H1 (cell line): ENCODE results near the gene ADAD1. TPM values are rescaled to one million over a fixed set of nuclear protein-coding genes. Genes with fewer than 3 reads are reported as not detected.

Experiments used
- CTCF ChIA-PET: fragments of 300-600 bp; sonication (Branson Sonifier 250); formaldehyde crosslinking; loops from one replicate; lab custom pipeline; 2021; ENCODE audit not compliant: partially characterized antibody; lab: Charles Lee
- POLR2A ChIA-PET: fragments of 300-600 bp; sonication (Branson Sonifier 250); formaldehyde crosslinking; loops from one replicate; lab custom pipeline; 2021; ENCODE audit warnings: inconsistent platforms; ENCODE audit not compliant: partially characterized antibody; lab: Charles Lee
- DNase-seq, 2 experiments: peaks; one replicate each; pipeline versions ENCODE4 v3.0.0 to v3.0.0-alpha.2; 2010 to 2022; ENCODE audit warnings: low spot score in 2 of 2, low read depth in 1 of 2, mixed read lengths in 1 of 2
- FAIRE-seq: peaks from 2 replicates; lab custom pipeline; 2011; peaks lifted over from hg19 to GRCh38; lab: Jason Lieb, UNC
- H2AFZ ChIP-seq: 2 replicates; pipeline ENCODE4 v1.8.1; 2012; ENCODE audit warnings: low read length, inconsistent platforms
- H2AK5ac ChIP-seq: 2 replicates; pipeline ENCODE4 v1.6.1; 2013; ENCODE audit warnings: low read depth, low read length
- H2BK120ac ChIP-seq: replicated peaks from 2 replicates; pipeline ENCODE3; 2013; ENCODE audit warnings: low read depth, low read length, inconsistent platforms
- H2BK12ac ChIP-seq: 2 replicates; pipeline ENCODE4 v1.6.1; 2013; ENCODE audit warnings: low read depth, low read length
- H2BK15ac ChIP-seq: 2 replicates; pipeline ENCODE4 v1.6.1; 2013; ENCODE audit warnings: low read length
- H2BK20ac ChIP-seq: 2 replicates; pipeline ENCODE4 v1.6.1; 2013; ENCODE audit warnings: low read length
- H2BK5ac ChIP-seq: 2 replicates; pipeline ENCODE4 v1.6.1; 2013; ENCODE audit warnings: low read depth, low read length
- H3K14ac ChIP-seq: 2 replicates; pipeline ENCODE4 v1.6.1; 2013; ENCODE audit warnings: inconsistent platforms; ENCODE audit not compliant: insufficient read length
- H3K18ac ChIP-seq: 2 replicates; pipeline ENCODE4 v1.6.1; 2013; ENCODE audit warnings: low read length; ENCODE audit errors: extremely low read depth
- H3K23ac ChIP-seq: 2 replicates; pipeline ENCODE4 v1.6.1; 2013; ENCODE audit warnings: inconsistent platforms; ENCODE audit not compliant: insufficient read length
- H3K23me2 ChIP-seq: 2 replicates; pipeline ENCODE4 v1.6.1; 2013; ENCODE audit warnings: low read depth, low read length
- H3K27ac ChIP-seq: 2 replicates; pipeline ENCODE4 v1.6.1; 2011; ENCODE audit warnings: low read depth, low read length, inconsistent platforms
- H3K27me3 ChIP-seq, 4 experiments: replicated peaks in 1 of 4; 1 replicate in 1 of 4; 2 replicates in 3 of 4; pipeline versions ENCODE4 v1.6.1 to v1.8.1; 2011 to 2013; ENCODE audit warnings: low read length in 3 of 4, mild to moderate bottlenecking in 3 of 4, inconsistent platforms in 2 of 4, mixed read lengths in 2 of 4, moderate library complexity in 1 of 4; ENCODE audit not compliant: control insufficient read depth in 3 of 4, insufficient read depth in 3 of 4; ENCODE audit errors: extremely low read depth in 1 of 4
- H3K36me3 ChIP-seq, 4 experiments: 2 replicates each; pipeline versions ENCODE4 v1.6.1 to v1.8.1; 2011 to 2013; ENCODE audit warnings: mild to moderate bottlenecking in 4 of 4, low read length in 3 of 4, moderate library complexity in 2 of 4, control low read depth in 1 of 4, inconsistent platforms in 1 of 4; ENCODE audit not compliant: insufficient read depth in 4 of 4, control insufficient read depth in 2 of 4
- H3K4ac ChIP-seq: replicated peaks from 2 replicates; pipeline ENCODE3; 2013; ENCODE audit warnings: low read length, low read depth, mixed read lengths, inconsistent platforms; ENCODE audit not compliant: insufficient read length
- H3K4me1 ChIP-seq, 4 experiments: replicated peaks in 1 of 4; 1 replicate in 1 of 4; 2 replicates in 3 of 4; pipeline versions ENCODE4 v1.6.1 to v1.8.1; 2011 to 2013; ENCODE audit warnings: low read length in 3 of 4, inconsistent platforms in 2 of 4, mixed read lengths in 1 of 4; ENCODE audit not compliant: insufficient read depth in 4 of 4, control insufficient read depth in 3 of 4
- H3K4me2 ChIP-seq, 2 experiments: 2 replicates each; pipeline versions ENCODE4 v1.6.1 to v1.8.1; 2011 to 2013; ENCODE audit warnings: low read depth in 2 of 2, low read length in 2 of 2, control low read depth in 1 of 2, inconsistent platforms in 1 of 2, mild to moderate bottlenecking in 1 of 2; ENCODE audit not compliant: insufficient read depth in 1 of 2
- H3K4me3 ChIP-seq, 4 experiments: fragments of 200-600, 300-600 bp in 1 of 4; sonication (generic), shearing (Covaris generic), sonication (Bioruptor Twin) in 1 of 4; 2 replicates each; pipeline versions ENCODE4 v1.5.1 to v1.8.1; 2011 to 2016; ENCODE audit warnings: low read length in 4 of 4, low read depth in 3 of 4, control low read depth in 2 of 4, inconsistent platforms in 2 of 4, mild to moderate bottlenecking in 2 of 4, mixed read lengths in 1 of 4, moderate library complexity in 1 of 4; ENCODE audit not compliant: insufficient read depth in 2 of 4; ENCODE audit errors: extremely low read depth in 1 of 4
- H3K56ac ChIP-seq: replicated peaks from 2 replicates; pipeline ENCODE3; 2013; ENCODE audit warnings: low read depth, mild to moderate bottlenecking, mixed read lengths, low read length, inconsistent platforms; ENCODE audit not compliant: insufficient read length
- H3K79me1 ChIP-seq: 2 replicates; pipeline ENCODE4 v1.6.1; 2013; ENCODE audit warnings: low read depth, low read length, control low read depth
- H3K79me2 ChIP-seq, 2 experiments: 2 replicates each; pipeline versions ENCODE4 v1.6.1 to v1.8.1; 2012 to 2013; ENCODE audit warnings: low read length in 2 of 2, mild to moderate bottlenecking in 2 of 2, inconsistent platforms in 1 of 2; ENCODE audit not compliant: insufficient read depth in 2 of 2, control insufficient read depth in 1 of 2
- H3K9ac ChIP-seq, 4 experiments: replicated peaks in 1 of 4; 1 replicate in 1 of 4; 2 replicates in 3 of 4; pipeline versions ENCODE4 v1.6.1 to v1.8.1; 2011 to 2013; ENCODE audit warnings: low read depth in 3 of 4, low read length in 3 of 4, control low read depth in 2 of 4, mild to moderate bottlenecking in 2 of 4, moderate library complexity in 2 of 4, inconsistent platforms in 1 of 4; ENCODE audit errors: extremely low read depth in 1 of 4
- H3K9me3 ChIP-seq, 2 experiments: 2 replicates each; pipeline versions ENCODE4 v1.6.1 to v1.8.1; 2012 to 2013; ENCODE audit warnings: mild to moderate bottlenecking in 2 of 2, moderate library complexity in 2 of 2, control low read depth in 1 of 2, inconsistent platforms in 1 of 2, low read depth in 1 of 2, low read length in 1 of 2, mixed read lengths in 1 of 2; ENCODE audit not compliant: insufficient read depth in 2 of 2
- H4K20me1 ChIP-seq, 2 experiments: replicated peaks in 1 of 2; 2 replicates each; pipeline versions ENCODE3 to v1.8.1; 2011 to 2013; ENCODE audit warnings: inconsistent platforms in 2 of 2, low read length in 2 of 2, mild to moderate bottlenecking in 1 of 2; ENCODE audit not compliant: insufficient read depth in 2 of 2, control insufficient read depth in 1 of 2
- H4K5ac ChIP-seq: 2 replicates; pipeline ENCODE4 v1.6.1; 2013; ENCODE audit warnings: low read length, low read depth, mixed read lengths, inconsistent platforms; ENCODE audit not compliant: insufficient read length
- H4K8ac ChIP-seq: 2 replicates; pipeline ENCODE4 v1.8.0; 2013; ENCODE audit warnings: mild to moderate bottlenecking, moderate library complexity, low read length, inconsistent platforms; ENCODE audit not compliant: insufficient read depth; ENCODE audit errors: extremely low read depth
- H4K91ac ChIP-seq: replicated peaks from 2 replicates; pipeline ENCODE3; 2013; ENCODE audit warnings: low read length, mixed read lengths, inconsistent platforms; ENCODE audit not compliant: insufficient read length
- BCL11A ChIP-seq, 2 experiments: IDR thresholded peaks; one replicate each; pipeline ENCODE4 v1.6.1; 2011; ENCODE audit warnings: low read depth in 2 of 2, low read length in 2 of 2, mild to moderate bottlenecking in 2 of 2
- CEBPB ChIP-seq: IDR thresholded peaks from 2 replicates; pipeline ENCODE4 v1.6.1; 2012; ENCODE audit warnings: low read depth, low read length
- CHD1 ChIP-seq: IDR thresholded peaks from 2 replicates; pipeline ENCODE4 v1.6.1; 2012; ENCODE audit warnings: low read depth, low read length, improper control_type of control experiment
- CTBP2 ChIP-seq: IDR thresholded peaks from 2 replicates; pipeline ENCODE4 v1.7.0; 2011; ENCODE audit warnings: borderline replicate concordance, mild to moderate bottlenecking, moderate library complexity, mixed read lengths, low read length; ENCODE audit not compliant: insufficient read depth, insufficient read length
- EGR1 ChIP-seq: IDR thresholded peaks from 2 replicates; pipeline ENCODE4 v1.6.1; 2011; ENCODE audit warnings: low read depth, low read length, borderline replicate concordance
- EP300 ChIP-seq, 2 experiments: IDR thresholded peaks; 1 replicate in 1 of 2; 2 replicates in 1 of 2; pipeline ENCODE4 v1.6.1; 2011 to 2012; ENCODE audit warnings: low read depth in 2 of 2, low read length in 2 of 2, mild to moderate bottlenecking in 2 of 2, borderline replicate concordance in 1 of 2, inconsistent platforms in 1 of 2, moderate library complexity in 1 of 2
- PHF8 ChIP-seq: fragments of 200-600 bp; sonication (generic); conservative IDR thresholded peaks from 2 replicates; pipeline ENCODE4 v1.7.1; 2012; ENCODE audit warnings: low read depth, mild to moderate bottlenecking, inconsistent platforms, low read length, moderate library complexity
- RAD21 ChIP-seq, 2 experiments: IDR thresholded peaks in 1 of 2; conservative IDR thresholded peaks in 1 of 2; 2 replicates each; pipeline ENCODE4 v1.6.1; 2011; ENCODE audit warnings: low read depth in 2 of 2, low read length in 2 of 2, improper control_type of control experiment in 1 of 2, inconsistent platforms in 1 of 2, mild to moderate bottlenecking in 1 of 2, moderate library complexity in 1 of 2
- RNF2 ChIP-seq: fragments of 200-900, 300-1000 bp; sonication (generic); IDR thresholded peaks from 2 replicates; pipeline ENCODE4 v1.7.1; 2016; ENCODE audit warnings: borderline replicate concordance, low read depth, mild to moderate bottlenecking, antibody characterized with exemption, low read length; ENCODE audit not compliant: poor library complexity, severe bottlenecking; ENCODE audit errors: missing control alignments
- SP1 ChIP-seq: IDR thresholded peaks from 2 replicates; pipeline ENCODE4 v1.6.1; 2011; ENCODE audit warnings: low read depth, low read length
- TCF12 ChIP-seq: IDR thresholded peaks from 2 replicates; pipeline ENCODE4 v1.6.1; 2011; ENCODE audit warnings: low read depth, mild to moderate bottlenecking, low read length
- YY1 ChIP-seq: IDR thresholded peaks from 2 replicates; pipeline ENCODE4 v1.6.1; 2011; ENCODE audit warnings: low read depth, mild to moderate bottlenecking, low read length
- ZNF274 ChIP-seq: IDR thresholded peaks from 2 replicates; pipeline ENCODE4 v1.7.0; 2012; ENCODE audit warnings: low read length, borderline replicate concordance; ENCODE audit errors: extremely low read depth
- WGBS, 2 experiments: shearing (Covaris generic) in 1 of 2; methylation state at CpG; one replicate each; pipeline versions ENCODE4 v1.1.6 to v1.1.7; 2013 to 2015; ENCODE audit warnings: low lambda C conversion rate in 2 of 2, mixed read lengths in 2 of 2, inconsistent platforms in 1 of 2, low coverage in 1 of 2, missing lambda C conversion rate in 1 of 2; ENCODE audit not compliant: insufficient replicate concordance in 2 of 2, insufficient coverage in 1 of 2, insufficient read length in 1 of 2; ENCODE audit errors: extremely low coverage in 1 of 2, missing lambda C conversion rate in 1 of 2; 5-methylcytosine and 5-hydroxymethylcytosine counted together
- polyA plus RNA-seq, 7 experiments: library from polyadenylated mRNA; depleted of rRNA in 3 of 7; stranded (reverse) in 5 of 7; unstranded in 2 of 7; fragments of >200 nt in 5 of 7; fragments of 200-250 nt in 2 of 7; gene quantifications; 1 replicate in 5 of 7; 2 replicates in 1 of 7; 4 replicates in 1 of 7; pipeline versions ENCODE4 v1.2.1 to v1.2.3, GENCODE V29; 2011 to 2013; ENCODE audit warnings: missing spikeins in 2 of 7, mixed read lengths in 2 of 7
- total RNA-seq: library from RNA; stranded (reverse); fragmentation: NEBNext Ultra II Directional; extraction: Animal tissue kit (Norgen Biotek cat#: 25700); gene quantifications from 2 replicates; pipeline ENCODE4 v1.2.1, GENCODE V29; 2021
- TF ChIP-seq, protein P1 (sequence below): IDR thresholded peaks from 2 replicates; pipeline ENCODE4 v1.6.1; 2012; ENCODE audit warnings: inconsistent platforms

ADAD1 gene
- total and polyA plus RNA-seq, 2 of the 8 experiments (the other 6 are each of a cell fraction or from before 2014, with no cell fraction given) = not detected

DNA sequence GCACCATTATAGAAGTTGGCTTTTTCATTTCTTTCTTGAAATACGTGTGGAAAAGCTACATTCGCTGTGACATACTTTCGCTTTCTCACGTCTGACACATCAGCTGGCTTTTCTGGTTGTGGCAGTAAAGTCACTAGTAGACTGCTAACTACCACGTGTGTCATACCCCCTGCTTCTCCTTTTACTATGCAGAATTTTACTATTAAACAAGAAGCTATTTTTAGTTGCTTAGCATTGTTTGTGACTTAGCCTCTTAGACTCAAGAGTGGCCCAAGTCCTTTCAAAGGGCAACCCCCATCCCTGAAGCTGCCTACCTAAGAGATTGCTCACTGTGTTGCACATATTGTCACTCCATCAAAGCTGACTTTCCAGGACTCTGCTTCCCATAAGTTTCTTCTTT lies 79.8 kb downstream of the ADAD1 start:
- H3K9ac ChIP-seq = no peak overlapping the region
- H3K23ac ChIP-seq = no peak overlapping the region
- WGBS, 2 experiments = 69% methylated on average over 5 of the region's 5 CpGs; no CpG with 5 or more reads in 1 of the 2 experiments
- DNase-seq (no peak), FAIRE-seq (no peak)
- H3K36me3 ChIP-seq = no peaks in the 10 kb centered on the region
- no peak overlapping the region for H2BK20ac ChIP-seq
- no peak overlapping the region for H2BK5ac ChIP-seq
- no peak overlapping the region for H4K91ac ChIP-seq
- no peaks in the 10 kb centered on the region for H3K79me2 ChIP-seq
- no peak overlapping the region for H3K4ac ChIP-seq
- H2AK5ac ChIP-seq = no peak overlapping the region
- no peak overlapping the region for H4K5ac ChIP-seq
- H3K4me2 ChIP-seq = peak overlapping the region; percentile 6 to 17; a peak in 1 of 4 replicates
- ChIA-PET CTCF (interaction anchor here (0.6 to 1.5 kb wide), 2 partner anchors 10 to 117 kb away, joined by 4 to 5 read pairs; no protein-coding TSS in a partner anchor), POLR2A (no interaction called here)
- H3K4me3 ChIP-seq = no peak overlapping the region
- H3K9me3 ChIP-seq = no peaks in the 10 kb centered on the region
- no peaks in the 10 kb centered on the region for H3K27me3 ChIP-seq
- no peak overlapping the region for H4K8ac ChIP-seq
- H3K56ac ChIP-seq = no peak overlapping the region
- H3K14ac ChIP-seq = no peak overlapping the region
- H3K79me1 ChIP-seq = no peaks in the 10 kb centered on the region
- H3K27ac ChIP-seq = no peak overlapping the region
- H2BK12ac ChIP-seq = no peak overlapping the region
- H3K4me1 ChIP-seq = no peaks in the 10 kb centered on the region
- H2BK120ac ChIP-seq = no peak overlapping the region
- no peaks in the 10 kb centered on the region for H4K20me1 ChIP-seq
- H3K18ac ChIP-seq = no peak overlapping the region
- H2AFZ ChIP-seq = peak overlapping the region; percentile 74
- no peak overlapping the region for H2BK15ac ChIP-seq
- H3K23me2 ChIP-seq = no peaks in the 10 kb centered on the region
- TF ChIP-seq EGR1 = no peak
- no peak for TF ChIP-seq CHD1
- no peak for TF ChIP-seq TCF12
- no peak for TF ChIP-seq CEBPB
- TF ChIP-seq BCL11A (IDR thresholded peaks at IDR 0.05; ENCODE audit: low read depth in 2 of 2, low read length in 2 of 2) = no peak
- no peak for TF ChIP-seq ZNF274
- no peak for TF ChIP-seq RNF2
- TF ChIP-seq, protein P1, sequence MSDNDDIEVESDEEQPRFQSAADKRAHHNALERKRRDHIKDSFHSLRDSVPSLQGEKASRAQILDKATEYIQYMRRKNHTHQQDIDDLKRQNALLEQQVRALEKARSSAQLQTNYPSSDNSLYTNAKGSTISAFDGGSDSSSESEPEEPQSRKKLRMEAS = no peak
- no peak for TF ChIP-seq YY1
- TF ChIP-seq SP1 = no peak
- TF ChIP-seq EP300 (IDR thresholded peaks at IDR 0.05; ENCODE audit: borderline replicate concordance in 1 of 2, low read depth in 2 of 2, low read length in 2 of 2) = no peak
- TF ChIP-seq RAD21 (IDR thresholded peaks at IDR 0.05 in 1 of 2, conservative IDR thresholded peaks at IDR 0.05 in 1 of 2; ENCODE audit: low read depth in 2 of 2, low read length in 2 of 2) = no peak
- TF ChIP-seq PHF8 = no peak
- TF ChIP-seq CTBP2 = no peak
